PFSK-1 (cell line): ENCODE results near the gene PNMA5.

Experiments used
- POLR2AphosphoS5 ChIP-seq: IDR thresholded peaks from 2 replicates; pipeline ENCODE4 v1.6.1; 2012; ENCODE audit warnings: low read depth, mild to moderate bottlenecking, control low read depth, low read length, moderate library complexity
- SIN3A ChIP-seq: IDR thresholded peaks from 2 replicates; pipeline ENCODE4 v1.6.1; 2012; ENCODE audit warnings: mild to moderate bottlenecking, low read length, moderate library complexity, borderline replicate concordance; ENCODE audit not compliant: insufficient read depth
- TAF1 ChIP-seq: IDR thresholded peaks from 2 replicates; pipeline ENCODE4 v1.6.1; 2012; ENCODE audit warnings: low read length, control low read depth, borderline replicate concordance; ENCODE audit not compliant: insufficient read depth
- TF ChIP-seq, protein P1 (sequence below), 2 experiments: IDR thresholded peaks; 2 replicates each; pipeline versions ENCODE4 v1.6.1 to v1.8.0; 2011 to 2012; ENCODE audit warnings: low read depth in 2 of 2, low read length in 2 of 2, control low read depth in 1 of 2, inconsistent platforms in 1 of 2, mild to moderate bottlenecking in 1 of 2, moderate library complexity in 1 of 2; ENCODE audit not compliant: insufficient read depth in 1 of 2

DNA sequence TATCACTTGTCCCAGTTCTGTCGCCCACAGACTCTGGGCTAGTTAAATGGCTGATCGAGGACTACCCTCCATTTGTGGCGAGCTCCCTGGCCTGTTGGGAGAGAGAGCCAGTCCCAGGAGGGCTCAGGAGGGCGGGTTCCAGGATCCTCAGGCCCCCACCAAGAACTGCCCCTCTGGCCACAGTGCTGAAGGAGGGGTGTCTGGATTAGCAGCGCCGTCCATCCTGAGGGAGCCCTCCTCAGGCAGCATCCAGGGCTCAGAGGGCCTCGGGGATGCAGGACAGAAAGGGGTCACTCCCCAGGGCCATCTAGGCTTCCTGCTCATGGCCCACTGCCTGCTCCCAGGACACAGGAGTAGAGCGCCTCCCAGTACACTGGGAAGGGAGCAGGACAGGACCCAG is 6.1 kb downstream of the PNMA5 start:
- TF ChIP-seq POLR2AphosphoS5: no peak
- TF ChIP-seq, protein P1, sequence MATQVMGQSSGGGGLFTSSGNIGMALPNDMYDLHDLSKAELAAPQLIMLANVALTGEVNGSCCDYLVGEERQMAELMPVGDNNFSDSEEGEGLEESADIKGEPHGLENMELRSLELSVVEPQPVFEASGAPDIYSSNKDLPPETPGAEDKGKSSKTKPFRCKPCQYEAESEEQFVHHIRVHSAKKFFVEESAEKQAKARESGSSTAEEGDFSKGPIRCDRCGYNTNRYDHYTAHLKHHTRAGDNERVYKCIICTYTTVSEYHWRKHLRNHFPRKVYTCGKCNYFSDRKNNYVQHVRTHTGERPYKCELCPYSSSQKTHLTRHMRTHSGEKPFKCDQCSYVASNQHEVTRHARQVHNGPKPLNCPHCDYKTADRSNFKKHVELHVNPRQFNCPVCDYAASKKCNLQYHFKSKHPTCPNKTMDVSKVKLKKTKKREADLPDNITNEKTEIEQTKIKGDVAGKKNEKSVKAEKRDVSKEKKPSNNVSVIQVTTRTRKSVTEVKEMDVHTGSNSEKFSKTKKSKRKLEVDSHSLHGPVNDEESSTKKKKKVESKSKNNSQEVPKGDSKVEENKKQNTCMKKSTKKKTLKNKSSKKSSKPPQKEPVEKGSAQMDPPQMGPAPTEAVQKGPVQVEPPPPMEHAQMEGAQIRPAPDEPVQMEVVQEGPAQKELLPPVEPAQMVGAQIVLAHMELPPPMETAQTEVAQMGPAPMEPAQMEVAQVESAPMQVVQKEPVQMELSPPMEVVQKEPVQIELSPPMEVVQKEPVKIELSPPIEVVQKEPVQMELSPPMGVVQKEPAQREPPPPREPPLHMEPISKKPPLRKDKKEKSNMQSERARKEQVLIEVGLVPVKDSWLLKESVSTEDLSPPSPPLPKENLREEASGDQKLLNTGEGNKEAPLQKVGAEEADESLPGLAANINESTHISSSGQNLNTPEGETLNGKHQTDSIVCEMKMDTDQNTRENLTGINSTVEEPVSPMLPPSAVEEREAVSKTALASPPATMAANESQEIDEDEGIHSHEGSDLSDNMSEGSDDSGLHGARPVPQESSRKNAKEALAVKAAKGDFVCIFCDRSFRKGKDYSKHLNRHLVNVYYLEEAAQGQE (IDR thresholded peaks at IDR 0.05; ENCODE audit: insufficient read depth in 1 of 2, low read depth in 2 of 2, low read length in 2 of 2): no peak
- no peak for TF ChIP-seq TAF1
- no peak for TF ChIP-seq SIN3A
